DOHH2 (cell line): ENCODE results near the gene RHBDL3.

Experiments
- H3F3A ChIP-seq: fragments of 200-600 bp; sonication (generic), shearing (Covaris generic); 2 replicates; pipeline ENCODE4 v1.6.0; 2016; ENCODE audit warnings: antibody characterized with exemption, mild to moderate bottlenecking; ENCODE audit not compliant: control insufficient read depth, insufficient read depth
- H3K27ac ChIP-seq: fragments of 200-600 bp; sonication (generic); 2 replicates; pipeline ENCODE4 v1.5.1; 2014; ENCODE audit warnings: low read depth, mild to moderate bottlenecking, low read length, moderate library complexity
- H3K27me3 ChIP-seq: fragments of 200-600 bp; sonication (generic); 2 replicates; pipeline ENCODE4 v1.6.1; 2014; ENCODE audit warnings: mild to moderate bottlenecking, low read length, mixed read lengths; ENCODE audit not compliant: control insufficient read depth
- H3K36me3 ChIP-seq: fragments of 200-600 bp; sonication (generic); 2 replicates; pipeline ENCODE4 v1.6.1; 2014; ENCODE audit warnings: mild to moderate bottlenecking, low read length, moderate library complexity, mixed read lengths; ENCODE audit not compliant: control insufficient read depth
- H3K4me1 ChIP-seq: fragments of 200-600 bp; sonication (generic); 2 replicates; pipeline ENCODE4 v1.6.1; 2014; ENCODE audit warnings: mild to moderate bottlenecking, low read length, mixed read lengths; ENCODE audit not compliant: control insufficient read depth
- H3K4me2 ChIP-seq: fragments of 200-600 bp; sonication (generic); 2 replicates; pipeline ENCODE4 v1.6.0; 2014; ENCODE audit warnings: mild to moderate bottlenecking, low read length, moderate library complexity
- H3K4me3 ChIP-seq: fragments of 200-600 bp; sonication (generic); 2 replicates; pipeline ENCODE4 v1.5.1; 2014; ENCODE audit warnings: mild to moderate bottlenecking, low read length, mixed read lengths
- H3K79me2 ChIP-seq: fragments of 200-600 bp; sonication (generic); 2 replicates; pipeline ENCODE4 v1.6.1; 2014; ENCODE audit warnings: mild to moderate bottlenecking, low read length, mixed read lengths; ENCODE audit not compliant: control insufficient read depth
- H3K9me2 ChIP-seq: fragments of 200-600 bp; sonication (generic); replicated peaks from 2 replicates; pipeline ENCODE4 v1.6.1; 2014; ENCODE audit warnings: mild to moderate bottlenecking, low read length, mixed read lengths; ENCODE audit not compliant: control insufficient read depth
- H3K9me3 ChIP-seq: fragments of 200-600 bp; sonication (generic); 2 replicates; pipeline ENCODE4 v1.6.1; 2014; ENCODE audit warnings: antibody characterized with exemption, low read length, mixed read lengths; ENCODE audit not compliant: control insufficient read depth, insufficient read depth
- H4K20me1 ChIP-seq: fragments of 200-600 bp; sonication (generic); 2 replicates; pipeline ENCODE4 v1.6.0; 2014; ENCODE audit warnings: low read depth, mild to moderate bottlenecking, antibody characterized with exemption, low read length, moderate library complexity; ENCODE audit not compliant: control insufficient read depth, insufficient read depth
- CTCF ChIP-seq: fragments of 200-600 bp; sonication (generic); IDR thresholded peaks from one replicate; pipeline ENCODE4 v1.5.1; 2014; ENCODE audit warnings: antibody characterized with exemption, mild to moderate bottlenecking, low read depth, low read length; ENCODE audit not compliant: poor library complexity, severe bottlenecking
- EZH2phosphoT487 ChIP-seq: fragments of 200-600 bp; sonication (generic); IDR thresholded peaks from 2 replicates; pipeline ENCODE4 v1.6.1; 2017; ENCODE audit warnings: borderline replicate concordance, mild to moderate bottlenecking, antibody characterized with exemption, low read length, moderate library complexity, mixed read lengths

Gene RHBDL3

GRCh38 chr17:32240750-32241149, 24.9 kb upstream of the RHBDL3 start:
- no peaks in the 10 kb centered on the region for H3F3A ChIP-seq
- H3K9me3 ChIP-seq = no peaks in the 10 kb centered on the region
- 0 out of 2 replicates have a peak, but pooled peaks cover 3% of the 10 kb centered on the region for H3K27me3 ChIP-seq
- H3K4me1 ChIP-seq = no peaks in the 10 kb centered on the region
- H3K4me2 ChIP-seq = no peak overlapping the region
- no peak overlapping the region for H3K4me3 ChIP-seq
- H4K20me1 ChIP-seq = no peaks in the 10 kb centered on the region
- H3K27ac ChIP-seq = no peak overlapping the region
- H3K36me3 ChIP-seq = no peaks in the 10 kb centered on the region
- TF ChIP-seq EZH2phosphoT487 = no peak
- TF ChIP-seq CTCF = no peak
- H3K9me2 ChIP-seq = no peaks in the 10 kb centered on the region
- H3K79me2 ChIP-seq = no peaks in the 10 kb centered on the region

- no peaks in the 10 kb centered on the region for H3K36me3 ChIP-seq
These were observed 24.0 kb upstream of the RHBDL3 start for GRCh38 chr17:32241640-32242039.

GRCh38 chr17:32249475-32249874, 16.2 kb upstream of the RHBDL3 start:
- no peaks in the 10 kb centered on the region for H3K36me3 ChIP-seq
- H4K20me1 ChIP-seq = no peaks in the 10 kb centered on the region
- no peaks in the 10 kb centered on the region for H3K79me2 ChIP-seq
- no peaks in the 10 kb centered on the region for H3F3A ChIP-seq
- H3K27ac ChIP-seq = no peak overlapping the region
- no peak overlapping the region for H3K4me2 ChIP-seq
- no peak overlapping the region for H3K4me3 ChIP-seq
- H3K9me2 ChIP-seq = no peaks in the 10 kb centered on the region
- H3K27me3 ChIP-seq = 0 out of 2 replicates have a peak, but pooled peaks cover 3% of the 10 kb centered on the region
- H3K4me1 ChIP-seq = no peaks in the 10 kb centered on the region
- H3K9me3 ChIP-seq = no peaks in the 10 kb centered on the region
- TF ChIP-seq CTCF (no peak), EZH2phosphoT487 (no peak)

More at GRCh38 chr17:32241640-32242039, 24.0 kb upstream of the RHBDL3 start:
- Histone ChIP-seq H3F3A (no peaks in the 10 kb centered on the region), H3K27me3 (0 out of 2 replicates have a peak, but pooled peaks cover 3% of the 10 kb centered on the region), H3K4me1 (no peaks in the 10 kb centered on the region), H3K27ac (no peak overlapping the region), H3K9me2 (no peaks in the 10 kb centered on the region), H3K79me2 (no peaks in the 10 kb centered on the region), H4K20me1 (no peaks in the 10 kb centered on the region), H3K9me3 (no peaks in the 10 kb centered on the region), H3K4me3 (no peak overlapping the region), H3K4me2 (no peak overlapping the region)
- no peak for TF ChIP-seq CTCF
- no peak for TF ChIP-seq EZH2phosphoT487

GRCh38 chr17:32253117-32253611, 12.5 kb upstream of the RHBDL3 start:
- H3F3A ChIP-seq = no peaks in the 10 kb centered on the region; the same call in 1 of the 2 replicates
- TF ChIP-seq CTCF (peak; percentile 99), EZH2phosphoT487 (no peak)
- H3K9me2 ChIP-seq = no peaks in the 10 kb centered on the region
- no peaks in the 10 kb centered on the region for H3K9me3 ChIP-seq
- no peaks in the 10 kb centered on the region for H4K20me1 ChIP-seq
- H3K79me2 ChIP-seq = no peaks in the 10 kb centered on the region
- no peak overlapping the region for H3K27ac ChIP-seq
- no peaks in the 10 kb centered on the region for H3K36me3 ChIP-seq
- no peak overlapping the region for H3K4me2 ChIP-seq
- no peak overlapping the region for H3K4me3 ChIP-seq
- H3K27me3 ChIP-seq = no peaks in the 10 kb centered on the region
- H3K4me1 ChIP-seq = peaks cover 15% of the 10 kb centered on the region
